ENCODE results near the gene FLT4. TPM values are rescaled to one million over a fixed set of nuclear protein-coding genes. Genes with fewer than 3 reads are reported as not detected.
"Not testable (repeated sequence)": the region's sequence is repeated elsewhere in the genome, so short reads cannot be mapped to it uniquely, and the experiment has no call there.

The FLT4 gene
- total and polyA plus RNA-seq, 8 donors, result 0.93 to 9.5 (median 3.1) TPM

- no peaks in the 10 kb centered on the region for H3K4me1 ChIP-seq
- no peak overlapping the region for H3K27ac ChIP-seq
- no peak overlapping the region for H3K4me3 ChIP-seq
- no peak for TF ChIP-seq POLR2A (IDR thresholded peaks at IDR 0.05)
- TF ChIP-seq POLR2AphosphoS5 (IDR thresholded peaks at IDR 0.05), result no peak
- H3K36me3 ChIP-seq, result no peaks in the 10 kb centered on the region
- no peaks in the 10 kb centered on the region for H3K9me3 ChIP-seq
- DNase-seq, result no peak
- 68 to 74% (median 71%) methylated on average over 5 to 8 of the region's 8 CpGs for WGBS, 5 donors
- intact Hi-C loops (cut with DNase I; ENCODE audit: low total_unique reads), result no loop called here
- peaks cover 0 to 72% (median 15%) of the 10 kb centered on the region in 3 donors for H3K27me3 ChIP-seq
Observed at GRCh38 chr5:180682560-180682959, 33.2 kb upstream of the FLT4 start.

DNA sequence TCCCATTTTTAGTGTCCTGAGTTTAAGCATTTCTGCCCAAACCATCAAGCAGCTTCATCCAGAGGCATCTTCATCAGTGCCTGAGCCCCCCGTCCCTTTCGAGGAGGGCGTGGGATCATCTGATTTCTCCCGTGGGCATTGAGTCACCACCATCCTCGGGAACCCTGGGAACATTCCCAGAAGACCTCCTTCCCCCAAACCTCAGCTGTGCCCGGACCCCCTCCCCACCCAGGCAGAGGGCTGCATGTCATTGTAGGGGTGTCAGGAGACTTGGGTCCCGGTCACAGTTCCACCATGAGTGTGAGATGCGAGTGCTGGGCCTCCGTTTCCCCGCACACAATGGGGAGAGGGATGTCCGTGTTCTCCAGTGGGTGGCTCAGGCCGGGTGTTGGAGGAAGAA, 32.6 kb upstream of the FLT4 start:
- H3K4me3 ChIP-seq; DNase-seq; H3K4me1 ChIP-seq; H3K27ac ChIP-seq; H3K36me3 ChIP-seq; H3K9me3 ChIP-seq; intact Hi-C loops (cut with DNase I; ENCODE audit: low total_unique reads): not testable (repeated sequence)
- 78 to 87% (median 83%) methylated on average over 12 of the region's 12 CpGs for whole genome bisulfite sequencing, 5 donors
- peaks cover 0 to 72% (median 15%) of the 10 kb centered on the region in 3 donors for H3K27me3 ChIP-seq

DNA sequence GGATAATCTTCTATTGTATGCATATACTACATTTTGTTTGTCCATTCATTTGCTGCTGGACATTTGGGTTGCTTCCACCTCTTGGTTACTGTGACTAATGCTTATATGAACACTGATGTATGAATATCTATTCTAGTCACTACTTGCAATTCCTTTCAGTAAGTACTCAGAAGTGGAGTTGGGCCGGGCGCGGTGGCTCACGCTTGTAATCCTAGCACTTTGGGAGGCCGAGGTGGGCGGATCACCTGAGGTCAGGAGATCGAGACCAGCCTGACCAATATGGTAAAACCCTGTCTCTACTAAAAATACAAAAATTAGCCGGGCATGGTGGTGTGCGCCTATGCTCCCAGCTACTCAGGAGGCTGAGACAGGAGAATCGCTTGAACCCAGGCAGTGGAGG, 28.9 kb upstream of the FLT4 start:
- H3K9me3 ChIP-seq; H3K4me1 ChIP-seq; DNase-seq; intact Hi-C loops (cut with DNase I; ENCODE audit: low total_unique reads); H3K4me3 ChIP-seq; H3K36me3 ChIP-seq; H3K27ac ChIP-seq: not testable (repeated sequence)
- peaks cover 0 to 77% (median 16%) of the 10 kb centered on the region in 3 donors for H3K27me3 ChIP-seq
- WGBS, 5 donors, result 88 to 96% (median 90%) methylated on average over 10 of the region's 10 CpGs

DNA sequence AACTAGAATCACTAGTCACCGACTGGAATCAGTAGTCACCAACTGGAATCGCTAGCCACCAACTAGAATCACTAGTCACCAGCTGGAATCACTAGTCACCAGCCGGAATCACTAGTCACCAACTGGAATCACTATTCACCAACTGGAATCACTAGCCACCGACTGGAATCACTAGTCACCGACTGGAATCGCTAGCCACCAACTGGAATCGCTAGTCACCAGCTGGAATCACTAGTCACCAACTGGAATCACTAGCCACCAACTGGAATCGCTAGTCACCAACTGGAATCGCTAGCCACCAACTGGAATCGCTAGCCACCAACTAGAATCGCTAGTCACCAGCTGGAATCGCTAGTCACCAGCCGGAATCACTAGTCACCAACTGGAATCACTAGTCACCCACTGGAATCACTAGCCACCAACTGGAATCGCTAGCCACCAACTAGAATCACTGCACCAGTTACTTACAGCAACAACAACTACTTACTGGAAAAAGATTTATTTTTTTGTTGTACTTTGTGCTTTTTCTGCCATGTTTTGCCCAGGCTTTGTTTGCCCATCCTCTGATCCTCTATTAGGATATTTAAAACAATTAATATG, 25.7 kb upstream of the FLT4 start:
- H3K4me3 ChIP-seq, result no peak overlapping the region
- no peaks in the 10 kb centered on the region for H3K9me3 ChIP-seq
- H3K27ac ChIP-seq, result no peak overlapping the region
- TF ChIP-seq CTCF (IDR thresholded peaks at IDR 0.05), result no peak
- TF ChIP-seq POLR2A (IDR thresholded peaks at IDR 0.05), result no peak
- TF ChIP-seq POLR2AphosphoS5 (IDR thresholded peaks at IDR 0.05), result no peak
- no peak for TF ChIP-seq EP300 (IDR thresholded peaks at IDR 0.05)
- DNase-seq, result no peak
- peaks cover 0 to 68% (median 18%) of the 10 kb centered on the region in 3 donors for H3K27me3 ChIP-seq
- H3K4me1 ChIP-seq, result peaks cover 0 to 9% (median 3%) of the 10 kb centered on the region in 4 donors
- WGBS, 5 donors, result 85 to 93% (median 92%) methylated on average over 14 of the region's 14 CpGs
- H3K36me3 ChIP-seq, result no peaks in the 10 kb centered on the region
- intact Hi-C loops (cut with DNase I; ENCODE audit: low total_unique reads), result no loop called here

DNA sequence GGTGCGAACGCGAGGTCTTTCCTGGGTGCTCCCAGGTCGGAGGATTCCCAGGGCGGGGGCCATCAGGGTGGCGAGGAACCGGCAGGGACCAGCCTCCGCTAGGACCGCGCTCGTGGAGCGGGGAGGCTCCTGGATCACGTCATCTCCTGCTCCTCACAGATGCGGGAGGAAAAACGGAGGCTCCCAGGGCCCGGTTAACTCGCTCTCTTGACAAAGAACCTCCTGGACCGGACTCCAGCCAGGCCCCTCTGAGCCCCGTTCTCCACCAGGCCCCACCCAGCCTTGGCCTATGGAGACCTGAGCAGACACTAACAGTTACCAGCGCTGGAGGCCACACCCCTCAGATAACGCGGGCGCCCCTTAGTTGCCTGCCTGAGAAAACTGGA, 24.7 kb upstream of the FLT4 start:
- intact Hi-C loops (cut with DNase I; ENCODE audit: low total_unique reads); H3K9me3 ChIP-seq; H3K4me1 ChIP-seq; H3K4me3 ChIP-seq; H3K36me3 ChIP-seq; H3K27ac ChIP-seq: not testable (repeated sequence)
- peaks cover 0 to 64% (median 18%) of the 10 kb centered on the region in 3 donors for H3K27me3 ChIP-seq
- WGBS, 5 donors, result 0 to 14% (median 3%) methylated on average over 6 to 23 of the region's 23 CpGs
- peak in 1 of 2 donors; percentile 32 for DNase-seq

DNA sequence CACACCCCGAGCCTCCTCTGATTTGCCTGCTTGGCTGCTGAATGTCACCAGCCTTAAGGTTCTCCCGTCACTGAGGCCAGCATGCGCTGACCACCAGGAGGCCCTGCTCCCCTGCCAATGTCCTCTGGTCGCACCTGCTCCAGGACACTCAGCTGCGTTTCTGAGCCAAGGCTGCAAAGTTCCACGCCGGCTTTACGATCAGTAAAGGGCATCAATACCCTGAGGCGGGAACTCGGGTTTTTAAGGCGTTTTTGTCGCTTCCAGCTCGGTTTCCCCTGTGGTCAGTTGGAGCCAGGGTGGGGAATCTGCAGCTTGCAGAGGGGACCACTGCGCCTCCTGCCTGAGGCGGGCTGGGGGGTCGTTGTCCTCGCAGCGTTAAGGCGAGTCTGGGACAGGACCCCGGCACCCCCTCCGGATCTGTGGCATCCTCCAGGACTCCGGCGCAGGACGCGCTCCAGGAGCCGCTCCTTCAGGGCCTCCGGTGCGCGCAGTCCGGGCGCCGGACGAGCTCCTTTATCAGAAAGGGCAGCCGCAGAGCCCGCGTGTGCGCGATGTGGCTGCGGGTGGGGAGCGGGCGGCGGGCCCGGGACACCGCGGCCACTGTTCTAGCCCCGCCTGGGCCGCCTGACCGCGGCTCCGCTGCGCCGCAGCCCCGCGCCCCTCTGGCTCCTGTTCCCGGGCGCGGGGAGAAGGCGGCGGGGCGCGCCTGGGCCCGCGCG, 24.1 kb upstream of the FLT4 start:
- Histone ChIP-seq H3K9me3 (no peaks in the 10 kb centered on the region), H3K27me3 (peaks cover 0 to 59% (median 18%) of the 10 kb centered on the region in 3 donors), H3K4me1 (peaks cover 0 to 9% (median 3%) of the 10 kb centered on the region in 4 donors), H3K36me3 (no peaks in the 10 kb centered on the region), H3K4me3 (no peak overlapping the region), H3K27ac (no peak overlapping the region)
- 5 to 21% (median 9%) methylated on average over 18 to 64 of the region's 64 CpGs for WGBS, 5 donors
- TF ChIP-seq POLR2AphosphoS5 (IDR thresholded peaks at IDR 0.05) (no peak), POLR2A (IDR thresholded peaks at IDR 0.05) (no peak), CTCF (IDR thresholded peaks at IDR 0.05) (no peak), EP300 (IDR thresholded peaks at IDR 0.05) (no peak)
- peak in 1 of 2 donors; percentile 27 for DNase-seq
- intact Hi-C loops (cut with DNase I; ENCODE audit: low total_unique reads), result no loop called here

- peaks cover 0 to 52% (median 18%) of the 10 kb centered on the region in 3 donors for H3K27me3 ChIP-seq
- H3K36me3 ChIP-seq; DNase-seq; H3K27ac ChIP-seq; H3K9me3 ChIP-seq; H3K4me3 ChIP-seq; H3K4me1 ChIP-seq; intact Hi-C loops (cut with DNase I; ENCODE audit: low total_unique reads): not testable (repeated sequence)
- WGBS, 5 donors, result 79 to 89% (median 82%) methylated on average over 7 to 13 of the region's 13 CpGs
Observed at GRCh38 chr5:180671958-180672524, 22.6 kb upstream of the FLT4 start.
